NCI-H748 (cell line): Measurements from ENCODE around the gene LIMCH1.
"Not testable (repeated sequence)": the region's sequence is repeated elsewhere in the genome, so short reads cannot be mapped to it uniquely, and the experiment has no call there.

Experiments
- DNase-seq: peaks from one replicate; lab custom pipeline; 2025; ENCODE audit not compliant: unreplicated experiment; lab: John Stamatoyannopoulos, UW

Gene LIMCH1

GRCh38 chr4:41668024-41668423, 130.1 kb downstream of the LIMCH1 start:
- no peak for DNase-seq

GRCh38 chr4:41670530-41670929, 132.6 kb downstream of the LIMCH1 start:
- DNase-seq, result no peak

GRCh38 chr4:41670982-41671381, 133.0 kb downstream of the LIMCH1 start:
- no peak for DNase-seq

GRCh38 chr4:41678086-41678816, 140.3 kb downstream of the LIMCH1 start:
- DNase-seq, result no peak

GRCh38 chr4:41678951-41679350, 141.0 kb downstream of the LIMCH1 start:
- DNase-seq, result no peak

- DNase-seq, result no peak
Observed at GRCh38 chr4:41679991-41680390, 142.0 kb downstream of the LIMCH1 start.

- DNase-seq, result no peak
Observed at GRCh38 chr4:41681054-41681453, 143.1 kb downstream of the LIMCH1 start.

GRCh38 chr4:41683326-41683725, 145.4 kb downstream of the LIMCH1 start:
- DNase-seq, result no peak

GRCh38 chr4:41686893-41687292, 148.9 kb downstream of the LIMCH1 start:
- no peak for DNase-seq

GRCh38 chr4:41687971-41688370, 150.0 kb downstream of the LIMCH1 start:
- no peak for DNase-seq

GRCh38 chr4:41692717-41693345, 154.9 kb downstream of the LIMCH1 start:
- DNase-seq, result peak; percentile 52

- DNase-seq, result peak; percentile 45
Observed at GRCh38 chr4:41693629-41694028, 155.7 kb downstream of the LIMCH1 start.

GRCh38 chr4:41696131-41696530, 158.2 kb downstream of the LIMCH1 start:
- DNase-seq, result no peak

- no peak for DNase-seq
Observed at GRCh38 chr4:41696763-41697162, 158.8 kb downstream of the LIMCH1 start.

GRCh38 chr4:41701983-41702382, 164.0 kb downstream of the LIMCH1 start:
- DNase-seq, result no peak

GRCh38 chr4:41702770-41703169, 164.8 kb downstream of the LIMCH1 start:
- DNase-seq, result no peak

- DNase-seq, result no peak
Observed at GRCh38 chr4:41703785-41704184, 165.8 kb downstream of the LIMCH1 start.

GRCh38 chr4:41709844-41710481, 172.0 kb downstream of the LIMCH1 start:
- peak; percentile 61 for DNase-seq

GRCh38 chr4:41711654-41712053, 173.7 kb downstream of the LIMCH1 start:
- DNase-seq, result not testable (repeated sequence)

- no peak for DNase-seq
Observed at GRCh38 chr4:41712425-41712824, 174.5 kb downstream of the LIMCH1 start.

GRCh38 chr4:41713768-41714167, 175.8 kb downstream of the LIMCH1 start:
- no peak for DNase-seq

- DNase-seq, result no peak
Observed at GRCh38 chr4:41714364-41715000, 176.5 kb downstream of the LIMCH1 start.
